Subcutaneous abdominal adipose tissue (tissue), 5 donors: ENCODE data around the gene PPP6C.
A peak's percentile ranks its signal among the peaks of the same experiment; 100 is the strongest.

Source experiments
- H3K27ac ChIP-seq: one replicate; pipeline ENCODE4 v1.7.0; 2013; ENCODE audit warnings: low read depth, mild to moderate bottlenecking, inconsistent platforms, low read length, moderate library complexity
- H3K27me3 ChIP-seq, 5 donors: one replicate each; pipeline ENCODE4 v1.7.0; 2013; ENCODE audit warnings: low read length in 5 of 5, inconsistent platforms in 1 of 5; ENCODE audit not compliant: control insufficient read depth in 5 of 5, insufficient read depth in 4 of 5
- H3K36me3 ChIP-seq, 5 donors: one replicate each; pipeline ENCODE4 v1.7.0; 2013; ENCODE audit warnings: low read length in 5 of 5; ENCODE audit not compliant: control insufficient read depth in 5 of 5, insufficient read depth in 5 of 5
- H3K4me1 ChIP-seq, 5 donors: one replicate each; pipeline ENCODE4 v1.7.0; 2013; ENCODE audit warnings: low read length in 5 of 5, mild to moderate bottlenecking in 3 of 5, moderate library complexity in 1 of 5; ENCODE audit not compliant: control insufficient read depth in 5 of 5, insufficient read depth in 5 of 5
- H3K4me3 ChIP-seq, 5 donors: one replicate each; pipeline ENCODE4 v1.7.0; 2013; ENCODE audit warnings: low read length in 5 of 5, low read depth in 1 of 5
- H3K9ac ChIP-seq, 5 donors: one replicate each; pipeline ENCODE4 v1.7.0; 2013; ENCODE audit warnings: low read length in 5 of 5, mild to moderate bottlenecking in 4 of 5, moderate library complexity in 3 of 5
- H3K9me3 ChIP-seq, 5 donors: one replicate each; pipeline ENCODE4 v1.7.0; 2013; ENCODE audit warnings: low read length in 5 of 5; ENCODE audit not compliant: control insufficient read depth in 5 of 5
- donor health status: healthy.
- donor health status: healthy.
- donor health status: healthy.
- donor health status: healthy.
- donor health status: healthy.

PPP6C gene

GRCh38 chr9:125143377-125144090 lies 46.1 kb downstream of the PPP6C start, which contains the start of gene SCAI:
Gene SCAI, minus strand, starts transcription at chr9:125143528. Its CDS starts 91 bp downstream, at chr9:125143437.
- H3K9ac ChIP-seq, result peak within 1 kb of the TSS; percentile 66 to 81 (median 75)

GRCh38 chr9:125142560-125143376 lies 46.8 kb downstream of the PPP6C start:
- Histone ChIP-seq H3K9me3 (no peaks in the 10 kb centered on the region), H3K27ac (no peak overlapping the region), H3K4me1 (peaks cover 0 to 24% (median 11%) of the 10 kb centered on the region in 5 donors), H3K9ac (peak overlapping the region; percentile 66 to 81 (median 75)), H3K4me3 (peak overlapping the region; percentile 67 to 78 (median 70)), H3K36me3 (peaks cover 0 to 3% (median 0%) of the 10 kb centered on the region in 5 donors), H3K27me3 (no peaks in the 10 kb centered on the region)

More at GRCh38 chr9:125143377-125144090, 46.1 kb downstream of the PPP6C start, which contains the start of gene SCAI:
- Histone ChIP-seq H3K27ac (no peak within 1 kb of the TSS), H3K27me3 (no peaks in the 10 kb centered on the region), H3K4me1 (peaks cover 0 to 24% (median 11%) of the 10 kb centered on the region in 5 donors), H3K4me3 (peak within 1 kb of the TSS; percentile 67 to 78 (median 70)), H3K36me3 (peaks cover 0 to 3% (median 0%) of the 10 kb centered on the region in 5 donors), H3K9me3 (no peaks in the 10 kb centered on the region)

- H3K9me3 ChIP-seq, result no peaks in the 10 kb centered on the region
- no peak overlapping the region for H3K9ac ChIP-seq
- H3K27me3 ChIP-seq, result no peaks in the 10 kb centered on the region
- no peak overlapping the region for H3K4me3 ChIP-seq
- H3K4me1 ChIP-seq, result peaks cover 0 to 24% (median 11%) of the 10 kb centered on the region in 5 donors
- no peak overlapping the region for H3K27ac ChIP-seq
- peaks cover 0 to 3% (median 0%) of the 10 kb centered on the region in 5 donors for H3K36me3 ChIP-seq
Measured at GRCh38 chr9:125141751-125142150, 47.9 kb downstream of the PPP6C start.

GRCh38 chr9:125141251-125141650 lies 48.4 kb downstream of the PPP6C start:
- Histone ChIP-seq H3K27ac (no peak overlapping the region), H3K9me3 (no peaks in the 10 kb centered on the region), H3K9ac (no peak overlapping the region), H3K27me3 (no peaks in the 10 kb centered on the region), H3K36me3 (peaks cover 0 to 3% (median 0%) of the 10 kb centered on the region in 5 donors), H3K4me3 (no peak overlapping the region), H3K4me1 (peaks cover 0 to 24% (median 11%) of the 10 kb centered on the region in 5 donors)

GRCh38 chr9:125140576-125140975 lies 49.0 kb downstream of the PPP6C start:
- no peak overlapping the region for H3K4me3 ChIP-seq
- no peak overlapping the region for H3K27ac ChIP-seq
- peaks cover 0 to 3% (median 0%) of the 10 kb centered on the region in 5 donors for H3K36me3 ChIP-seq
- no peak overlapping the region for H3K9ac ChIP-seq
- H3K4me1 ChIP-seq, result peaks cover 0 to 24% (median 11%) of the 10 kb centered on the region in 5 donors
- H3K27me3 ChIP-seq, result no peaks in the 10 kb centered on the region
- H3K9me3 ChIP-seq, result no peaks in the 10 kb centered on the region

GRCh38 chr9:125137200-125137599 lies 52.4 kb downstream of the PPP6C start:
- H3K9me3 ChIP-seq, result no peaks in the 10 kb centered on the region
- H3K9ac ChIP-seq, result no peak overlapping the region
- H3K27ac ChIP-seq, result no peak overlapping the region
- no peaks in the 10 kb centered on the region for H3K27me3 ChIP-seq
- H3K36me3 ChIP-seq, result peaks cover 0 to 3% (median 0%) of the 10 kb centered on the region in 5 donors
- H3K4me1 ChIP-seq, result peaks cover 0 to 12% (median 0%) of the 10 kb centered on the region in 5 donors
- no peak overlapping the region for H3K4me3 ChIP-seq

- H3K9ac ChIP-seq, result no peak overlapping the region
- H3K4me3 ChIP-seq, result no peak overlapping the region
- no peaks in the 10 kb centered on the region for H3K27me3 ChIP-seq
- no peak overlapping the region for H3K27ac ChIP-seq
- peaks cover 0 to 5% (median 1%) of the 10 kb centered on the region in 5 donors for H3K4me1 ChIP-seq
- no peaks in the 10 kb centered on the region for H3K9me3 ChIP-seq
- peaks cover 0 to 3% (median 0%) of the 10 kb centered on the region in 5 donors for H3K36me3 ChIP-seq
Measured at GRCh38 chr9:125134976-125135375, 54.6 kb downstream of the PPP6C start.

GRCh38 chr9:125133403-125134329 lies 55.9 kb downstream of the PPP6C start:
- Histone ChIP-seq H3K27me3 (no peaks in the 10 kb centered on the region), H3K36me3 (no peaks in the 10 kb centered on the region), H3K9ac (no peak overlapping the region), H3K4me1 (peaks cover 0 to 5% (median 1%) of the 10 kb centered on the region in 5 donors), H3K4me3 (no peak overlapping the region), H3K9me3 (no peaks in the 10 kb centered on the region), H3K27ac (no peak overlapping the region)

GRCh38 chr9:125131778-125132177 lies 57.8 kb downstream of the PPP6C start:
- H3K9me3 ChIP-seq, result no peaks in the 10 kb centered on the region
- H3K27me3 ChIP-seq, result no peaks in the 10 kb centered on the region
- H3K27ac ChIP-seq, result no peak overlapping the region
- H3K36me3 ChIP-seq, result no peaks in the 10 kb centered on the region
- H3K4me3 ChIP-seq, result no peak overlapping the region
- H3K4me1 ChIP-seq, result peaks cover 0 to 8% (median 1%) of the 10 kb centered on the region in 5 donors
- H3K9ac ChIP-seq, result no peak overlapping the region
